ENCODE data around the gene ASTL.

ASTL gene

GRCh38 chr2:96136129-96136720 is 2.1 kb downstream of the ASTL start:
- no peak overlapping the region for H3K4me3 ChIP-seq (ENCODE audit: control insufficient read depth, low read depth, low read length)
- DNase-seq (ENCODE audit: low read depth): no peak
- TF ChIP-seq CTCF (IDR thresholded peaks at IDR 0.05; ENCODE audit: control insufficient read depth, insufficient read depth, low read depth, low read length, missing control alignments): no peak

- no peak for TF ChIP-seq CTCF (IDR thresholded peaks at IDR 0.05; ENCODE audit: control insufficient read depth, insufficient read depth, low read depth, low read length, missing control alignments)
- no peak for DNase-seq (ENCODE audit: low read depth)
- no peak overlapping the region for H3K4me3 ChIP-seq (ENCODE audit: control insufficient read depth, low read depth, low read length)
These were observed 2.7 kb downstream of the ASTL start for GRCh38 chr2:96135621-96136020.

- no peak overlapping the region for H3K4me3 ChIP-seq (ENCODE audit: control insufficient read depth, low read depth, low read length)
- DNase-seq (ENCODE audit: low read depth): no peak
- TF ChIP-seq CTCF (IDR thresholded peaks at IDR 0.05; ENCODE audit: control insufficient read depth, insufficient read depth, low read depth, low read length, missing control alignments): no peak
These were observed 3.1 kb downstream of the ASTL start for GRCh38 chr2:96135171-96135570.

- H3K4me3 ChIP-seq (ENCODE audit: control insufficient read depth, low read depth, low read length): no peak overlapping the region
- DNase-seq (ENCODE audit: low read depth): no peak
- no peak for TF ChIP-seq CTCF (IDR thresholded peaks at IDR 0.05; ENCODE audit: control insufficient read depth, insufficient read depth, low read depth, low read length, missing control alignments)
These were observed 3.9 kb downstream of the ASTL start for GRCh38 chr2:96134421-96134820.

GRCh38 chr2:96131813-96132745 is 6.2 kb downstream of the ASTL start:
- DNase-seq (ENCODE audit: low read depth): no peak
- no peak overlapping the region for H3K4me3 ChIP-seq (ENCODE audit: control insufficient read depth, low read depth, low read length)
- no peak for TF ChIP-seq CTCF (IDR thresholded peaks at IDR 0.05; ENCODE audit: control insufficient read depth, insufficient read depth, low read depth, low read length, missing control alignments)

- no peak for TF ChIP-seq CTCF (IDR thresholded peaks at IDR 0.05; ENCODE audit: control insufficient read depth, insufficient read depth, low read depth, low read length, missing control alignments)
- no peak overlapping the region for H3K4me3 ChIP-seq (ENCODE audit: control insufficient read depth, low read depth, low read length)
- DNase-seq (ENCODE audit: low read depth): no peak
These were observed 7.0 kb downstream of the ASTL start for GRCh38 chr2:96131152-96131812.

All from AG09309 (cell line).